HG02642 (cell line): Measurements from ENCODE around the gene SLC27A1.
"Not testable (repeated sequence)": the region's sequence is repeated elsewhere in the genome, so short reads cannot be mapped to it uniquely, and the experiment has no call there.

Experiments
- ATAC-seq: cut with Tn5 transposase; IDR thresholded peaks from one replicate; pipeline ENCODE4 v1.9.1; 2021; ENCODE audit warnings: mild to moderate bottlenecking; ENCODE audit not compliant: unreplicated experiment, poor library complexity

SLC27A1 gene

GRCh38 chr19:17484520-17485185, 14.3 kb downstream of the SLC27A1 start:
- ATAC-seq: no peak

DNA sequence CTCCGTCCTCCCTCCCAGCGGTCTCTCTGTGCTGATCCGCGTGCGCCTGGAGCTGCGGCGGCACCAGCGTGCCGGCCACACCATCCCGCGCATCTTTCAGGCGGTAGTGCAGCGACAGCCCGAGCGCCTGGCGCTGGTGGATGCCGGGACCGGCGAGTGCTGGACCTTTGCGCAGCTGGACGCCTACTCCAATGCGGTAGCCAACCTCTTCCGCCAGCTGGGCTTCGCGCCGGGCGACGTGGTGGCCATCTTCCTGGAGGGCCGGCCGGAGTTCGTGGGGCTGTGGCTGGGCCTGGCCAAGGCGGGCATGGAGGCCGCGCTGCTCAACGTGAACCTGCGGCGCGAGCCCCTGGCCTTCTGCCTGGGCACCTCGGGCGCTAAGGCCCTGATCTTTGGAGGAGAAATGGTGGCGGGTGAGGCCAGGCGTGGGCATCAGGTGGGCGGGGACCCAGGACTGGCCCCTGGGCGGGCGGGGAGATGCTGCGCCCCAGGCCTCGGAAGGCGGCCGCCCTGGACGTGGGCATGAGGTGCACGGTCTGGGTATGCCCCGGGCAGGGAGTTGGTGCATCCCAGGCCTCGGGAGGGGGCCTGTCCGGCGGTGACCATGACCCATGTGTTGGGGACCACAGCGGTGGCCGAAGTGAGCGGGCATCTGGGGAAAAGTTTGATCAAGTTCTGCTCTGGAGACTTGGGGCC, 16.4 kb downstream of the SLC27A1 start:
- ATAC-seq: no peak

GRCh38 chr19:17487284-17488121, 17.2 kb downstream of the SLC27A1 start:
- no peak for ATAC-seq

- no peak for ATAC-seq
These were observed 18.5 kb downstream of the SLC27A1 start for GRCh38 chr19:17488593-17489391.

DNA sequence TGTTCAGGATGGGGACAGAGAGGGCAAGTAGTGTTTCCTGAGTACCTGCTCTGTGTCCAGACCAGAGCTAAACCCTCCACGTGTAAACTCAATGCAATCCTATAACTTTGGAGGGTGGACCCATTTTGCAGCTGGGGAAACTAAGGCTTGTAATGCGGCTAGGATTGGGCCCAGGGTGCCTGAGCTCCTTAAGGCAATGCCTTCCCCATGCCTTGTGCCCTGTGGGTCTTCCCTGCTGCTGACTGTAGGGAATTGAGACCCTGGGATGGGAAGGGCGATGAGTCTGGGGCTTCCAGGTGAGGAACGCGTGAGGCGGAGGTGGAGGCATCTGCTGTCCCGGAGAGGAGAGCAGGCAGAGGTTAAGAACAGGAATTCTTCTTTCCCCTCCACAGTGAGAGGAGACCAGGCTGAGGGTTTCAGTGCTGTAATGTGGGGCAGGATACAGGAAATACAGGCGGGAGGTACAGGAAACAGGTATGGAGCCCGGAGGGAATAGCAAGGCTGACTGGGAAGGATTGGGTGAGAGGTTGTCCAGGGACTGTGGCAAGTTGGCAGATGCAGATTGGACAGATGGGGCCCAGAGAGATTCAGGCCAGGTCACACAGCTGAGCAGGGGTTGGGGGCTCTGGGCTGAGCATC, 19.2 kb downstream of the SLC27A1 start:
- ATAC-seq: no peak

GRCh38 chr19:17490411-17490810, 20.1 kb downstream of the SLC27A1 start:
- no peak for ATAC-seq

DNA sequence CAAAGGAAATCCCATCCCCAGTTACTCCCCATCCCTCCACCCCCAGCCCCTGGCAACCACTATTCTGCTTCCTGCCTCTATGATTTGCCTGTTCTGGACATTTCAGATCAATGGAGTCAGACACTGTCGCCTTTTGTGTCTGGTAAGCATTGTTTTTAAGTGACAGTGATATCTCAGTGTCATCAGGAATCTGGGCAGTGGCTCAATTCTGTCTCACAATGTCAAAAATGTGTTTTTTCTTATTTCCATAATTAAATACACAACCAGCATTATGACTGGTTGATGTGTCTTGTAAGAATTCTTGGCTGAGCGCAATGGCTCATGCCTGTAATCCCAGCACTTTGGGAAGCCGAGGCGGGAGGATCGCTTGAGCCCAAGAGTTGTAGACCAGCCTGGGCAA, 21.0 kb downstream of the SLC27A1 start:
- no peak for ATAC-seq

GRCh38 chr19:17495639-17496296, 25.4 kb downstream of the SLC27A1 start:
- no peak for ATAC-seq

GRCh38 chr19:17496337-17496997, 26.1 kb downstream of the SLC27A1 start:
- ATAC-seq: peak; percentile 76

- ATAC-seq: no peak
These were observed 26.9 kb downstream of the SLC27A1 start for GRCh38 chr19:17497149-17497798.

GRCh38 chr19:17499025-17499424, 28.7 kb downstream of the SLC27A1 start:
- not testable (repeated sequence) for ATAC-seq

DNA sequence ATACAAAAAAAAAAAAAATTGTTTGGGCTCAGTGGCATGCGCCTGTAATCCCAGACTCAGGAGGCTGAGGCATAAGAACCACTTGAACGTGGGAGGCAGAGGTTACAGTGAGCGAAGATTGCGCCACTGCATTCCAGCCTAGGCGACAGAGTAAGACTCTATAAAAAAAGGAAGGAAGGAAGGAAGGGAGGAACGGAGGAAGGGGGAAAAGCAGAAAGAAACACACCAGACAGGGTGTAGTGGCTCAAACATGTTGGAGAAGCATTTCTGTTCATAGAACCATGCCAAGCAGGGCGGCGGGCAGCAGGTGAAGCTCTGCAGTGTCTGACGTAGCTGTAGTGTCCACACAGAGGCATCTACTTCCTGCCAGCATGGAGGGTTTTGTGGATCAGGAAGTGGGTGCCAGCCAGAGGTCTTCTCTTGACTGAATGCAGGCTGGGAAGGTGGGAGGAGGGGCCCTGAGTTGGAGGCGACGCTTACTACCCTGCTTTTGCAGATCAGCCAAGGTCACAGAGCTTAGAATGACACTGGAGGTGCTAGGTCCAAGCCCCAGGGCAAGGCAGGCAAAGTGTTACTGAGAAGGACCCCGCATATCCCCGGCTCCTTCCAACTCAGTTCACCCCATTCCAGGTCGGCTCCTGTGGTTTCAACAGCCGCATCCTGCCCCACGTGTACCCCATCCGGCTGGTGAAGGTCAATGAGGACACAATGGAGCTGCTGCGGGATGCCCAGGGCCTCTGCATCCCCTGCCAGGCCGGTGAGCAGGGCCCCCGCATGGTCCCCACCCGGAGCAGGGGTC, 29.5 kb downstream of the SLC27A1 start:
- ATAC-seq: no peak

DNA sequence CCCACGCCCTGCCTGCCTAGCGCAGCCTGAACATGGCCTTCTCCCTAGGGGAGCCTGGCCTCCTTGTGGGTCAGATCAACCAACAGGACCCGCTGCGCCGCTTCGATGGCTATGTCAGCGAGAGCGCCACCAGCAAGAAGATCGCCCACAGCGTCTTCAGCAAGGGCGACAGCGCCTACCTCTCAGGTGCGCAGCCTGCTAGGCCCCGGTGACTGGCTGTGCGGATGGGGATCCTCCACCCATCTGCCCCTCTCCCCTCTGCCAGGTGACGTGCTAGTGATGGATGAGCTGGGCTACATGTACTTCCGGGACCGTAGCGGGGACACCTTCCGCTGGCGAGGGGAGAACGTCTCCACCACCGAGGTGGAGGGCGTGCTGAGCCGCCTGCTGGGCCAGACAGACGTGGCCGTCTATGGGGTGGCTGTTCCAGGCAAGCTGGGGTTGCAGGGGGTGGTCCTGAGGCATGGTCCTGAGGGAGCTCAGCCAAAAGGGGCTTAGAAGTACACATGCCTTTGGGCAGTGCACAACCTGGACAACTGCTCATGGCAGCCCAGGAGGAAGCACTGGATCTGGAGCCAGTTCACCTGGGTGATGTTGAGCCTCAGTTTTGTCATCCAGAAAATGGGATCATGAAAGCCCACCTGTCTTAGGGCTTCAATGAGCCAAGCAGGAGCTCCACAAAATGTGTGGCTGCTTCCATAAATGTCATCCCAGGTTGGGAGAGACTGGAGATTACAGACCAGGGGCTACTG, 30.3 kb downstream of the SLC27A1 start:
- no peak for ATAC-seq

DNA sequence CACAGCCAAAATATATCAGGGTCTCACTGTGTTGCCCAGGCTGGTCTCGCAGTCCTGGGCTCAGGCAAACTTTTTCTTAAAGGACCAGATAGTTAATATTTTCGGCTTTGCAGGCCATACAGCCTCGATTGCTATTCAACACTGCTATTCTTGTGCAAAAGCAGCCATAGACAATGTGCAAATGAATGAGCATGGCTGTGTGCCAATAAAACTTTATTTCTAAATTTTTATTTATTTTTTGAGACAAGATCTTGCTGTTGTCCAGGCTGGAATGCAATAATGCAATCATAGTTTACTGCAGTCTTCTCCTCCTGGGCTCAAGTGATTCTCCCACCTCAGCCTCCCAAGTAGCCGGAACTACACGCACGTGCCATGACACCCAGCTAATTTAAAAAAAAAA, 32.9 kb downstream of the SLC27A1 start:
- ATAC-seq: no peak

GRCh38 chr19:17504030-17504429, 33.7 kb downstream of the SLC27A1 start:
- ATAC-seq: no peak

- ATAC-seq: no peak
These were observed 34.1 kb downstream of the SLC27A1 start for GRCh38 chr19:17504456-17504855.

DNA sequence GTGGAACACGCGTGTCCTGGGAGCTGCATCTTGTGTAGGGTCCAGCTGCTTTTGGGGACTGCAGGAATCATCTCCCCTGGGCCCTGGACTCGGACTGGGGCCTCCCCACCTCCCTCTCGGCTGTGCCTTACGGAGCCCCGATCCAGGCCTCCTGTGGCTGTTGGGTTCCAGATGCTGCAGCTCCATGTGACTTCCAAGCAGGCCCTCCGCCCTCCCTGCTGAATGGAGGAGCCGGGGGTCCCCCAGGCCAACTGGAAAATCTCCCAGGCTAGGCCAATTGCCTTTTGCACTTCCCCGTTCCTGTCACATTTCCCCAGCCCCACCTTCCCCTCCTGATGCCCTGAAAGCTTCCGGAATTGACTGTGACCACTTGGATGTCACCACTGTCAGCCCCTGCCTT, 34.9 kb downstream of the SLC27A1 start:
- no peak for ATAC-seq
